Fibroblast of the aortic adventitia (primary cell): ENCODE results near the gene KCNQ1. TPM values are rescaled to one million over a fixed set of nuclear protein-coding genes. Genes with fewer than 3 reads are reported as not detected.

ENCODE experiments used
- DNase-seq: peaks from one replicate; pipeline ENCODE4 v3.0.0-alpha.2; 2010; ENCODE audit warnings: low read depth
- H3K4me3 ChIP-seq: 2 replicates; pipeline ENCODE4 v1.5.1; 2011; ENCODE audit warnings: low read depth, mild to moderate bottlenecking, control low read depth, low read length, moderate library complexity
- total RNA-seq: library from RNA; depleted of rRNA; stranded (reverse); fragments of >200 nt; gene quantifications from 2 replicates; pipeline ENCODE4 v1.2.3, GENCODE V29; 2012; ENCODE audit warnings: low replicate concordance
- TF ChIP-seq, protein P1 (sequence below): IDR thresholded peaks from 2 replicates; pipeline ENCODE4 v1.5.1; 2011; ENCODE audit warnings: mild to moderate bottlenecking, low read length, control low read depth, inconsistent platforms; ENCODE audit not compliant: insufficient read depth

KCNQ1 gene
- total RNA-seq, 1 donor: not detected

DNA sequence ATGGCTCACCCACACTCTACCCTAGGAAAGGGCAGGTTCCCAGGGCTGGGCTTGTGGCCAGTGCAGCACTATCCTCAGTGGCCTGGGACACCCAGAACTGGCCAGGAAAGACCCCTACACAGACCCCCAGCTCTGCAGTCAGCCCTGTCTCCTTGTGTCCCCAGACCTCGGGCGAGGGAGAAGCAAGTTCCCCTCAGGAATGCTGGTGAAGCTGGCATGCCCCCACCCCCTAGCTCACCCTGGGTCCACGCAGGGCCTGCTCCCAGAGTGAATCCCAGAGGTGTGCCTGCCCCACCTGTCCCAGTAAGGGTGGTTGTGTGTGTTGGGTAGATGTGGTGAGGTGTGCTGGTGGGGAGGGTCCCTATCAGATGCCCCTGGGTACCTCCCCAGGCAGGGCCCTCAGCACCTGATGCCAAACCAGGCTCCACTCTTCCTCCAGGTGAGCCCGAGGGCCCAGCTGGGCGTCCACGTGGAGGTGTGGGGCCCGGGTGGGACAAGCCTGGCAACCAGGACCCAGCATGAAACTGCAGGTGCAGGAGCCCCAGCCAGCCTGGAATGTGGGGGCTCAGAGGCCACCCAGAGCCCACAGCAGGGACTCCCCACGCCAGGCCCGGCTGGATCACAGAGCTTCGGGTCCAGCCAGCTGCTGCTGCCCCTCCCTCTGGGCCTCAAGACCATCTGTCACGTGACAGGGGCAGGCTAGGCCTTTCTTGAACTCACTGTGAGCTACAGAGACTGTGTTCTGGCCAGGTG, 303.4 kb downstream of the KCNQ1 start:
- no peak overlapping the region for H3K4me3 ChIP-seq
- DNase-seq: no peak
- TF ChIP-seq, protein P1, sequence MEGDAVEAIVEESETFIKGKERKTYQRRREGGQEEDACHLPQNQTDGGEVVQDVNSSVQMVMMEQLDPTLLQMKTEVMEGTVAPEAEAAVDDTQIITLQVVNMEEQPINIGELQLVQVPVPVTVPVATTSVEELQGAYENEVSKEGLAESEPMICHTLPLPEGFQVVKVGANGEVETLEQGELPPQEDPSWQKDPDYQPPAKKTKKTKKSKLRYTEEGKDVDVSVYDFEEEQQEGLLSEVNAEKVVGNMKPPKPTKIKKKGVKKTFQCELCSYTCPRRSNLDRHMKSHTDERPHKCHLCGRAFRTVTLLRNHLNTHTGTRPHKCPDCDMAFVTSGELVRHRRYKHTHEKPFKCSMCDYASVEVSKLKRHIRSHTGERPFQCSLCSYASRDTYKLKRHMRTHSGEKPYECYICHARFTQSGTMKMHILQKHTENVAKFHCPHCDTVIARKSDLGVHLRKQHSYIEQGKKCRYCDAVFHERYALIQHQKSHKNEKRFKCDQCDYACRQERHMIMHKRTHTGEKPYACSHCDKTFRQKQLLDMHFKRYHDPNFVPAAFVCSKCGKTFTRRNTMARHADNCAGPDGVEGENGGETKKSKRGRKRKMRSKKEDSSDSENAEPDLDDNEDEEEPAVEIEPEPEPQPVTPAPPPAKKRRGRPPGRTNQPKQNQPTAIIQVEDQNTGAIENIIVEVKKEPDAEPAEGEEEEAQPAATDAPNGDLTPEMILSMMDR: no peak

DNA sequence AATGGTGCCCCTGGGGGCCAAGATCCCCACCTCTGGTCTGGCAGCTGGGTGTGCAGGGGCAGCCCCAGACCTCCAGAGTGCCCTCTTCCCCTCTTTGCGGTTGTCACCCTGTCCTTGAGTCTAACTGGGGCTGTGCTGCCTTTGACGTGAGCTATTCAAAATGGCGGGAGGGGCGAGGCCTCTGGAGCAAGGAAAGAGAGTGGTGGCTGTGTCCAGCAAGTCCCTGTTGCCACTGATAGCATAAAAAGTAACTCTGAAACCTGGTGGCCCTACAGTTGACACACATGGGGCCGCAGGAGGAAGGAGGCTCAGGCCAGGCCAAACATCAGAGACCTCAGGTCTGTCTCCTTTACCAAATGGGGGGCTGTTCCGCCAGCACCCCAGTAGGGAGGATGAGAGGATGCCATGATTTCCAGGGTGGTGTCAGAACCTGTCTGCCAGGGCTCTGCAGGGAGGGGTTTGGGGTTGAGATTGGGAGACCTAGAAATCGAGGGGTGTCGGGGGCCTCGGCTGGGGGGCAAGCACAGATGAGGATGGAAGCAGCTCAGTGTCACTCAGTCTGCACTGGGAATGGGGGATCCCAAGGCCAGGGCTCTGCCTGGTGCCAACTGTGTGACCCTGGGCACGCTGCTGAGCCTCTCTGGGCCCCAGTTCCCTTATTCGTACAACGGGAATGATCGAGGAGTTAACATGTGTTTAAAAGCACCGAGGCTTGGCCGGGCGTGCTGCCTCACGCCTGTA, 304.2 kb downstream of the KCNQ1 start:
- TF ChIP-seq, protein P1: no peak
- no peak overlapping the region for H3K4me3 ChIP-seq
- no peak for DNase-seq

DNA sequence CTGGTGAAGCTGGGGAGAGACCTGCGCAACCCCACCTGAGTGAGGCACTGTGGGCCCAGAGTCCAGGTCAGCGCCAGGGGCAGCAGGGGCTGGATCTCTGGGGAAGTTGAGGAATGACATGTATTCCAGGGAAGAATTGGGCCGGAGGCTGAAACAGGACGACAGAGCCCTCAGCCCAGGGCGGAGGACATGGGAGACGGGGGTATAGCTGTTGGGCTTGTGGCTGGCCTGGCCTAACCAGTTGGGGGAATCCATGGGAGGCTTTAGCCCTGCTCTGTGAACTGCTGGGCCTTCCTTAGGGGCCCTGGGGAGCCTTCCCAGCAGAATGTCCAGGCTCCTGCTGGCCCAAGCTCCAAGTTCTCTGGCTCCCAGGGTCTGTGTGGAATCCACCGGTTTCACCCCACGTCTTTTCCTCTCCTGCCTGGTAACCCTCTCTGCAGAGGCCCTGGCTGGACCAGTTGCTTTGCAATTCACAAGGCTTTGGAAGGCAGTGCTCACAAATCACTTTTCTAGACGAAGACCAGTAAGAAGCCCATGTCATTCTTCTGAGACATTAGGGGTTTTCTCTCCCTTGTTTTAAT, 305.4 kb downstream of the KCNQ1 start:
- DNase-seq: no peak
- TF ChIP-seq, protein P1: no peak
- no peak overlapping the region for H3K4me3 ChIP-seq

DNA sequence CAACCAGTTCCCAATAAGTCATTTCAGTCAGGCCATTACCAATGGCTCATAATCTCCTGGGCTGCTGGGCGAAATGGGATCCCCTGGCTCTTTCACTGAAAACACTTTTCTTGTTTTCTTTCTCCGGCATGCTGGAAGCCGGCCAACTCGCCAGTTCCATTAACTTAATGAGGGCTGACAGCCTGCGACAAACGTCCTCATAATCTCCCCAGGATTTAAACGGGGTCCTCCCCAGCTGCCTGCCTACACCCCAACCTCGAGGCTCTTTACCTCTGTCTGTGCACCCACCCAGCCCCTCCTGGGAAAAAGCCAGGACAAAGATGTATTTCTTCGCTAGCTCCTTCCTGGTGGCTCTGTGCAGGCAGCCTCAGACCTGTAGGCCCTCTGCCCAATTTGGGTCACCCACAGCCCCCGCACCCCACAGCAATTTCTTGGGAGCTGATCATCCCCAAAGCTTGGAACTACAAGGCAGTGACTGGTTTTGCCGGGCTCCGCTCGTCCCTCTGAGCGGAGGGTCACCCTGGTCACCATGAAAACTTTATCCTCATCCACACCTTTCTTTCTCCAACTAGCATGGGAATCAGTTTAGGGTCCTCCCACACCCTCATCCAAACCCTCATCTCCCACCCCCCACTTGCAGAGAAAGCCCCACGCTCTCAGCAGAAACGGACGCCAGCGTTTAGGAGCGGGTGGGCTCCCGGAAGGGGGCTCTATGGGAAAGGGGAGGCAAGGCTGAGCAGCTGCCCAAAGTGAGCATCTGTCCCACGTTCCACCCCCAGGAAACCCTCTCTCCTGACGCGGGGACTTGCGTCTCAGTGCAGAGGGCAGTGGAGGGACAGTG, 306.1 kb downstream of the KCNQ1 start:
- TF ChIP-seq, protein P1: no peak
- no peak for DNase-seq
- H3K4me3 ChIP-seq: no peak overlapping the region

DNA sequence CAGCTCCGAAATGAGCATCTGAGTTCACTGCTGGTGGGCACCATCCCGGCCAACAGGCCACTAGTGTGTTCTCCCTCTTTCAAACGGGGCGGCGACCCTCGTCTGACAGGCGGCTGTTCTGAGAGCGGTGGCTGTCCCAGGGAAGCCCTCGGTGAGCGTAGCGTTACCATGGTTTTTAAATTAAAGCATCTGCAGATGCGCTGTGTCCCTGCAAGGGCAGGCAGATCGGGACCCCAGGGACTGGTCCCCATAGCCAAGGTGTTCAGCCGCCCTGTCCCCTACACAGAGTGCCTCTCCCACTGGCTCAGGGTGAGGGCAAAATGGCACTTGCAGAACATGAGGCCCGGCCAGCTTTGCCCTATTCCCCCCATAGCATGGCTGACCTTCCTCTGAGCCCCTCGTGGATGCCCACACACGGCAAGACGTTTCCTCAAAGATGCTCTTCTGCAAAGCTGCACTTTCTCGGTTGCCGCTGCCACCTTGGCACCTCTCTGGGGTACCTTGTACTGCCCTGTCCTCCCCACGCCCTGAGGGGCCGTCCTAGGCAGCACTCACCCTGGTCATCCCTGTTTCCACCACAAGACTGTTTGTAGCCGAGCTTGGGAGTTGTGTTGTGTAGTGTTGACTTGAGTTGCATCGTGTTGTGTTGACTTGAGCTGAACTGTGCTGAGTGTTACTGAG, 306.9 kb downstream of the KCNQ1 start:
- TF ChIP-seq, protein P1: no peak
- no peak overlapping the region for H3K4me3 ChIP-seq
- no peak for DNase-seq
